Measurements from ENCODE around the gene ARL11.
A peak's percentile ranks its signal among the peaks of the same experiment; 100 is the strongest.

ARL11 gene

DNA sequence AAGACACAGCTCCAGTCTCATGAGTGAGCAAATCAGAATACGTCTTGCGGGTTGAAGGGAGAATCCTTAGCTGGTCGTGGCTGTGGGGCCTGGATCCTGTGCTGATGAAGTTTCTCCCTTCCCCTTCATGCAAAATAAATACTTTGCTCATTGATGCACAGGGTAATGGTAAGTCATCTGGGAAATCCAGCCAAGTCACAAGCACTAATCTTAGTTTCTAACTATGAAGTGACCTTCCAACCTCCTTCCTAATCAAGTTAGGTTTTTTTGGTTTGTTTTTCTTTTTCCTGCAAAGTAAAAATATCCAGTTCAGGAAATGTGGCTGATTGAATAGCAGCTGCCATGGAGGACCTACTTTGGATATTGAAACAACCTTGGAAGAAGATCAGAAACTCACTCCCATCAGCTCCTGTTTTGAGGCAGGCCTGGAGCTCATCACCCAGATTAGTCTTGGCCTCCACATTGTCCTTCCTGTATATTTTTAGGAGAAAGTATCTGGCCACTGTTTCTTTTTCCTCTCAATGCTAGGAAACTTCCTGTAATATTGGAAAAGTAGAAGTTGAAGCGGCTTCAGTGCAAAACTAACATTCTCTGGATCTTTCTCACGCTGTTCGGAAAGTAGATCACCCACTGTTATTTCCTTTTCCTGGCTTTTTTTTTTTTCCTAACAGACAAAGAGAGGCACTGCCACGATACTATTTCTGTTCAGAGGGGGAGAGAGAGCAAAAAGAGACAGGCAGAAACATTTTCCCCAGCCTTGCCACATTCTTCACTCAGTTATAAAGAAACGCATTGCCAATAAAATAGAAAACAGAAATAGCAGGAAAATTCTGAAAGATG, 12.3 kb upstream of the ARL11 start:
- DNase-seq: no peak

DNA sequence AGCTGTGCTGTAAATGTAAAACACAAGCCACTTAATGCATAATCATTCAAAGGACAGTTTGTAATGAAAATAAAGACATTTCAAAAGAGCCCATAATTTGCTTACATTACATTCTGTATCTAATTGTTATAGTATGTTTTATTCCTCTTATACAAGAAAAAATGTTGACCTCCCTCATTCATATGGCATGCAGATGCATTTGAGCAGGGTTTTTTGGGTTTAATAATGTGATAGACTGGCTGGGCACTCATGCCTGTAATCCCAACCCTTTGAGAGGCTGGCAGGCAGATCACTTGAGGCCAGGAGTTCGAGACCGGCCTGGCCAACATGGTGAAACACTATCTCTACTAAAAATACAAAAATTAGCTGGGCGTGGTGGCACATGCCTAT, 11.6 kb upstream of the ARL11 start:
- DNase-seq: no peak

DNA sequence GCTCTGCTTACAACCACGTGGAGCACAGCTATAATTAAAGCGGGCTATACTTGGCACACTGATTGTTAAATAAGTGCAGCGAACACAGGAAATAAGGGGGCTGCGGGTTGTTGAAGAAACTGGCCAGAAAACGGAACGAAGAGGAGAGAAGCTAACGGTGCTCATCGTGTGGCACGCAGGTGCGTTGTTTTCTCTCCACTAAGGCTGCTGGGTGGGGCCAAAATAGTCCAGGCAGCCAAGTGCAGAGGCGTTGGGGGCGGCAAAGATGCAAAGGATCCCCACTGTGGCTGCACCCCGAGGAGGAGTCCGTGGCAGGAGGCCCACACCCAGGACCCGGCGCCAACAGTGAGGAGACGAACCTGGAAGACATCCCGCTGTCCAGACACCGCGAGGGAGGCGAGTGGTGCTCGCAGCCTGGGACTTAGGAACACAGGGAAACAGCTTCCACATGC, 8.1 kb upstream of the ARL11 start:
- DNase-seq: peak; percentile 70

DNA sequence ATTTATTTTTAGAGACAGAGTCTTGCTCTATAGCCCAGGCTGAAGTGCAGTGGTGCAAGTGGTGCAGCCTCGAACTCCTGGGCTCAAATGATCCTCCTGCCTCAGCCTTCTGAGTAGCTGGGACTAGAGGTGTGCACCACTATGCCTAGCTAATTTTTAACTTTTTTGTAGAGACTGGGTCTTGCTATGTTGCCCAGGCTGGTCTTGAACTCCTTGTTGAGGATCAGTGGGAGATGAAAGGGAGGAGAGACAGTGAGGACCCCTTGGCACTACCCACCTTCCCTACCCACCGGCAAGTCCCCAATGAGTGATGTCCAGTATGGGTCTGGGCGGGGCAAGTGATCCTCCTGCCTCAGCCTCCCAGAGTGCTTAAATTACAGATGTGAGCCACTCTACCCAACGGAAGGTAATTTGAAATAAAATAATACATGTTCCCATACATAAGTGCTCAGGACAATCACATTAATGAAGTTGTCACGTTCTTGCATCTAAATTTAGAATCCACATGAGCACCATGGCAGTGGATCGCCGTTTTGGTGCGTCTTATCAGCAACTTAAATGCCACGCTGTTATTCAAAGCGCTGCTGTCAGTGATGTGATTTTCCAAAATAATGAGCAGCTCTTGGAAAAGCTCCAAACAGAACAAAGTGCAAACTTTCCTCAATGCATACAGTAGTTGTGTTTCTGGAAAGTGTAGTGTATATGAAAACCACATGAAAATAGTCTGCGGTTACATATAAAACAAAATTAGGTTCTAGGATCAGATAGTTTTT, 5.9 kb upstream of the ARL11 start:
- DNase-seq: peak; percentile 60

DNA sequence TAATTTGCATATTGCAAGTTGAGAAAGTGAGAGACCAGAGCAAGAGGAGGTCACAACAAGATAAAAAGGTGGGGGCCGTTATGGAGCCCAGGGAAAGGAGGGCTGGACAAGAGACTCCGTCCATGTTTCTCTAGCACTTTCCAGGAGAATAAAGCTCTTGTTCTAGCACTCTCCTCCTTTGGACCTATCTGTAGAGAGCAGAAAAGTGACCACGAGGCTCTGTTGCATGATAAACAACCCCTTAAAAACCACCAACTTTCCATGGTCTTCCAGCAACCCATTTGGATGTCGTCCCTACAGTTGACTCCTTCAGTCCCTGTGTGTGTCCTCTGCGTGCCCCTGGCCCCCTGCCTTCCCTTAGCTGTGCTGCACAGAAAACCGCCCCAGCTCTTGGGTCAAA, 4.1 kb upstream of the ARL11 start:
- peak; percentile 65 for DNase-seq

DNA sequence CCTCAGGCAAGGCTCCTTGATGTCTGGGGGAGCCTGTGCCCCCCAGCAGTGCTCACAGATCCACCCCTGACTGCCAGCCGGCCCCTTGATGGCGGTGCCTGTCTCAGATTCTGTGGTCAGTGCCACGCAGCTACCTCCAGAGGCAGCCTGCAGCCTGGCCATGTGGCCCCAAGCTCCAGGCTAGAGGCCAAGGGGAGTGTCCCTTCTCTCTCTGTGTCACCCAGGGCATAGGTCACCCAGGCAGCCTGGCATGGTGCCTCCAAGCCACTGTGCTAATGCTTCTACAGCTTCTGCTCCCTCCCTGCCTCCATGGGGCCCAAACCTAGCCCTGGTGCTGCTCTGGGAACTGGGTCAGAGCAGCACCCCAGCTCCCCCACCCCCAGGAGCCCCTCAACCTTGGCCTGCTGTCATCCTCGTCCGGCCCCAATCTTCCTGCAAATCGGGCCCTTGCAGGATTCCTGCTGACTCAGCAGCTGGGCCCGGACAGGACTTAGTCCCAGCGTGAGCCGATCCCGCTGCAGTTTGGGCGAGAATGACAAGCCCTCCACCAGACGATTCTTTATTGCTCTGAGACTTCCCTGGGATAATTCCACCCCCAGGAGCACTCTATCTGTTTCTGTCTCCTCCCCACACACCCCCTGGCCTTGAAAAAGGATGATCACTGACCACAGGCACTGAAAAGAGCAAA, 2.8 kb upstream of the ARL11 start:
- no peak for DNase-seq

DNA sequence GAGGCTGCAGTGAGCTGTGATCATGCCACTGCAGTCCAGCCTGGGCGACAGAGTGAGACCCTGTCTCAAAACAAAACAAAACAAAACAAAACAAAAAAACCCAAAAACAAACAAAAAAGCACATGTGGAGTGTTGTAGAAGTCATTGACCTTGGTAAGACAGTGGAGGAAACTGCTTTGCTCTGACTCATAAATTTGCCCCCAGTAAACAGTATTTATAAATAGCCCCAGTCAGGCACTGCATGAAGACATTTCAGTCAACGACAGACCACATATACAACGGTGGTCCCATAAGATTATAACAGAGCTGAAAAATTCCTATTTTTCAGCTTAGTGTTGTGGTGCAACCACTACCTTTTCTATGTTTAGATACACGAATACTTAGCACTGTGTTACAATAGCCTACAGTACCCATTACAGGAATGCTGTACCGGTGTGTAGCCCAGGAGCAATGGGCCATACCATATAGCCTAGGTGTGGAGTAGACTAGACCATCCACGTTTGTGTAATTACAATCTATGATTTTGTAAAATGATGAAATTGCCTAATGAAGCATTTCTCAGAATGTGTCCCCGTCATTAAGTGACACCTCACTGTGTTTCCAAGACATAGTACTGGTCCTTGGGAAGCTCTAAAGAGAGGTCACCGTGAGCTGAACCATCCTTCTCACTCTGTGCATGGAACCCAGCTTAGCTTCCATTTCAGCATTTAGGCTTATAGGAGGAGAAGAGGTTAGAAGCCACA, 1.1 kb downstream of the ARL11 start:
- DNase-seq: no peak

DNA sequence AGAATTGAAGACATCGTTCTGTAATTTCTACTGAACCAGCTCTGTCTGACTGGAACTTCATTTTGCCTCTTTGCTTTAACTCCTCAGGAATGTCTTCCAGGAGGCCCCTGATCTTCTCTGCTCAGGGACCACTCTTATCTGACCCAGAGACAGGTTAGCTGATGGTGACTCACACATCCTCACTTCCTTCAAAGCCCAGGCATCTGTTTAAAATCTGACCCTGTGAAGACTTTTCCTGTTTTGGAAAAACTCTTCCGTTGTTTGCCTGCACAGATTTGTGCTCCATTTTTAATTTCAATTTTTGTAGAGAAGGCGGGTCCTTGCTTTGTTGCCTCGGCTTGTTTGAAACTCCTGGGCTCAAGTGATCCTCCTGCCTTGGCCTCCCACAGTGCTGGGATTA, 1.6 kb downstream of the ARL11 start:
- no peak for DNase-seq

DNA sequence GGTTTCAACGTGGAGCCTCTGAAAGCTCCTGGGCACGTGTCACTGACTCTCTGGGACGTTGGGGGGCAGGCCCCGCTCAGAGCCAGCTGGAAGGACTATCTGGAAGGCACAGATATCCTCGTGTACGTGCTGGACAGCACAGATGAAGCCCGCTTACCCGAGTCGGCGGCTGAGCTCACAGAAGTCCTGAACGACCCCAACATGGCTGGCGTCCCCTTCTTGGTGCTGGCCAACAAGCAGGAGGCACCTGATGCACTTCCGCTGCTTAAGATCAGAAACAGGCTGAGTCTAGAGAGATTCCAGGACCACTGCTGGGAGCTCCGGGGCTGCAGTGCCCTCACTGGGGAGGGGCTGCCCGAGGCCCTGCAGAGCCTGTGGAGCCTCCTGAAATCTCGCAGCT, 2.3 kb downstream of the ARL11 start:
- no peak for DNase-seq

DNA sequence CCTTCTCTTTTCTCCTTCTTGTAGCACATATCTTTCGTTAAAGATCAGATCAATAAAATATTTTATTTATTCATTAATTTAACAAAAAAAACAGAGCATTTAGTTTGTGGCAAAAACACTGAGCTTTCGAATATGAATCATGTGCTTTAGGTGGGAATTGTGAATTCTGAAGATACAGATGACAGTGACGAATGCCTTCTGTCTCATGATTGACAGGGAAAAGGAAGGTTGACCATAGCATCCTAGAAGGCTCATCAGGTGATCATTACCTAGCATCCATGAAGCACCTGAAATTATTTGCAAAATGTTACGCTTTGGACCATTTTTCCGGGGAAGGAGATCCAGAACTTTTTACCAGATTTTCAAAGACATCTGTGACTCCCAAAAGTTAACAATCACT, 3.8 kb downstream of the ARL11 start:
- no peak for DNase-seq

DNA sequence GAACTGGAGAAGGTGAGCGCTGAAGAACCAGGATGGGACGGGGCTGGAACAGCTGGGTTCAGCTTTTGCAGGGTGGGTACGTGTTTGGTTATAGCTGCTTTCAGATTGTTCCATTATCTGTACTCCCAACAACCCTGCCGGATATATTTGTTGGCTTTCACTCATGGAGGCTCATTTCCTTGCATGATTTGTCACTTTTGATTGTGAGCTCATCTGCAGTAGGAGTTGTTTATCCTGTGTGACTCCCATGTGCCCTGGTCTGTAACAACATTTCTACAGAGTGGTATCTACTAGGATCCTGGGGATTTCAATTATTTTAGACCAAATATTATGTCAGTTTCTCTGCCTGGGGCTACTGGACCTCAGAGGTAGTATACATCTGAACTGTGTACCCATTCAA, 5.4 kb downstream of the ARL11 start:
- no peak for DNase-seq

DNA sequence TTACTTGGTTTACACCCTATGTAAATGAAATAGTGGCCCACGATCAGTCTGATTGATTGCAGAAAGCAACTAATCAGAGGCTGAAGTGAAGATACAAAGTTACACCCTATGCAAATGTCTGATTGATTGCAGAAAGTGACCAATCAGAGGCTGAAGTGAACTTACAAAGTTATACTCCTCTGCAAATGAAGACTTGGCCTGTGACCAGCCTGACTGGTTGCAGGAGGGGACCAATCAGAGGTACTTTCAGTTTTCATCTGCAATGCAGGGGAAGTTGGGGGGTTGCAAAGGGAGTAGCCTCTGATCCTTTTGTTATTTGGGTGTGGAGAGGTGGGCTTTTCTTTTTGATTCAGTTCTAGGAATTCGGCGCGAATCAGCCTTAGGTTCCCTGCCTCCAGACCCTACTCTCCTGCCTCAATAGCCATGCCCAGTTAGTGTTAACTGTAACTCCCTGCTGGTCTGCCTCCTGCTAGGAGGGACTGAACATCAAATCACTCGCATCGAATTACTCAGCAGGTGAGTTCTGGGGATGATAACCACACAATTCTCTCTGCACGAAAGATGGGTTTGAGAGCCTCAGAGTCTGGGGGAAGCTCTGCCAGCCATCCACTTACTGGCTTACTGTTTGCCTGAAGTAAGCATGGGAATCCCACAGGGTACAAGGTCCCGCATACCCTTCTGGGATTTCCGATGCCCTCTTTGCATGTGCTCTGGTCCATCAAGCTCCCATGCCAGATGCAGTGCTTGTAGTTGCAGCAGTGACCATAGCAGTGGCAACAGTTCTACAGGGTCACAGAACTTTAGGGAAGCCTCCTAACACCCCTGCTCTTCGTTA, 7.5 kb downstream of the ARL11 start:
- peak; percentile 75 for DNase-seq

DNA sequence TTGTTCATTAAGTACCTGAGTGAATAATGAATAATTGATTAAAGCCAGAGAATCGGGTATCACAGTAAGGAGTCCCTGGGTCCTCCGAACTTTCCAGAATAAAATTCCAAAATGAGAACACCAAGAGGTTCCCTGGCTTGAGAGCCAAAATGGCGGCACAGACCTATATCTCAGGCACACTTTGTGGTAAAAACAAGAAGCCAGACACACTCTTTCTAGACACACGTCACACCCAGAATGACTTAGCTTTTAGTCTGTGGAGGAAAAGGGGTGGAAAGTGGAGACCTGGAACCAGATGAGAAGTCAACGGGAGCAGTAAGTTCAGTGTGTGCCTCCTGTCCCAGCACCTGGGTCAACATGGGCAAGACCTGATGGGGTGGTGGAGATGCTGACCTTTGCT, 8.4 kb downstream of the ARL11 start:
- DNase-seq: no peak

DNA sequence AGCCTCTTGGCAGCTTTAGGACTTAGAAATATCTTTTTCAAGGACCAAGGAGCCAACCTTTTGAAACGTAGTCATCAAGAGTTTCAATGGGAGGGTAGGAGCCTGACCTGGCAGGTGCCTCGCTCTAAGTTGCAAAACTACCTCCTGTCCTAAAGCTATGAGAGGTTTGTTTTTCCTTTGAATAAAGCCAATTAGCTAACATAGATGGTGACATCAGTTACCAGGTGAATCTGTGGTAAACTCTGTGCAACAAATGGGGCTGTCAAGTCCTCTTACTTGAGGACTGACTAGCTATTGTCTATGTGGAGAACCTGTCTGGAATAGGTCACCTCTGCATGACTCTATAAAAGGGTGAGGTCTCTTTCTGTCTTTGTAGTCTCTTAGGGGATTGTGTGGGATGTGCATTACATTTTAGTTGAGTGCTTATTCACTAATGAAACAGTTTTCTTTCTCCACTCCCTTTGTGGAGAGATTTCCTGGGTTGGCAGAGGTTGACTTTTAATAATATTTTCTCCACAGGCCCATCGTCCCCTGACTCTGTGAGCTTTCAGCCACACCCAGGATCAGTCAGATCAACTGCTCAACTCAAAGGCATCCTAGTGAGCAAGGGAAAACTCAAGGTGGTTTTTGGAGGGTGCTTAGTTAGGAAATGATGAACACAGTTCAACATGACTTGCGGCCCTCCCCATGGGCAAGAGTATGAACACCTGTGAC, 9.9 kb downstream of the ARL11 start:
- no peak for DNase-seq

DNA sequence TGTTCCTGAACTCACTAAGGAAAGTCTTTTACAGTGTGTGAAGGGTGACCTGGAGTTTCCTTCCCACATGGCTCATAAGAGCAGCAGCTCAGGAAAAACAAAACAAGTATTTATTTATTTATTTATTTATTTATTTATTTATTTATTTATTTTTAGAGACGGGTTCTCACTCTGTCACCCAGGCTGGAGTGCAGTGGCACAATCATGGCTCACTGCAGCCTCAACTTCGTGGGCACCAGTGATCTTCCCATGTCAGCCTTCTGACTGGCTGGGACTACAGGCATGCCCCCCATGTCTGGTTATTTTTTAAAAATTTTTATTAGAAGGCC, 10.4 kb downstream of the ARL11 start:
- DNase-seq: no peak

DNA sequence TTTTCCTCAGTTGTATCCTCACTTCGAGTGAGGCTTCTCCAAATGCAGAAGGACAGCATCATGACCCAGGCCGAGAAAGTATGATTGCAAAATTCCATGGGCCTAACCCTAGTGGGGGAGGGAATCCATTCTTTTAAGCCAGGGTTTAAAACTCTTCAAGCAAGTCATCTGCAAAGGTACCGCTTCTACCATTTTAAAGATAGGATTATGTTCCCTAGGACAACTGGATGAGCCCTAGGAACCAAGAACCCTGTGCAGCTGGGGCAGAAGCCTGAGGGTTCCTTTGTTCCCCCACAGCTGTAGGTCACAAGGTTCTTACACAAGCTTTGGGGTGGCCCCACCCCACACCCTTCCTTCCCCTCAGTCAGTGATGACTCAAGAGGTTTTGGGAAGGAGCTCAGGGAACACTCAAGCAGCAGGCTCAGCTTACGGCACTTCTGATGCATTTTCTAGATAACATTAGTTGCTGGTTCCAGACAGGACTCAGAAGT, 13.5 kb downstream of the ARL11 start:
- peak; percentile 78 for DNase-seq

DNA sequence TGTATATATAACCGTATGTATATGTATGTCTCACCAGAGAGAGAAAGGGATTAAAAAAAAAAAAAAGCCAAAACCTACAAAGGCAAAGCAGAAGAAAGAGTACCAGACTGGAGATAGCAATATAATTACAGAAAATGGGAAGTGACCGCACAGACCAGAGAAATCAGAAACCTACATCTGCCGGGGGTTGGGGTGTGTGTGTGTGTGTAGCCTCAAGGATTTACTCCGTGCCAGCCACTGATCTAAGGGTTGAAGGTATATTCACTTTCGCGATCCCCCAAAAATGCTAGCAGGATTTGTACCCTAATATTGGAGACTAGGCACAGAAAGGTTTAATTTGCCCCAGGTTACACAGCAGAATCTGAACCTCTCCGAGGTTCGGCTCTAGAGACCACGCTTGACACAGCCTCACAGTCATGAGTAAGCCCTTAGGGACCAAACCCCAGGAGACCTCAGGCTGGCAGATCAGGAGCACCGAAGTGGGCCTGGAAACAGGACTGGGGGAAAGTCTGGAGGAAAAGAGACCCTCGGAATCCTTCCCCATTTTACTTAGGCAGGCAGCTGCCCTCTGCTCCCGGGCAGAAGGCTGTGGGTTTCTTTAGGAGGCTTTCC, 14.8 kb downstream of the ARL11 start:
- DNase-seq: peak; percentile 90

DNA sequence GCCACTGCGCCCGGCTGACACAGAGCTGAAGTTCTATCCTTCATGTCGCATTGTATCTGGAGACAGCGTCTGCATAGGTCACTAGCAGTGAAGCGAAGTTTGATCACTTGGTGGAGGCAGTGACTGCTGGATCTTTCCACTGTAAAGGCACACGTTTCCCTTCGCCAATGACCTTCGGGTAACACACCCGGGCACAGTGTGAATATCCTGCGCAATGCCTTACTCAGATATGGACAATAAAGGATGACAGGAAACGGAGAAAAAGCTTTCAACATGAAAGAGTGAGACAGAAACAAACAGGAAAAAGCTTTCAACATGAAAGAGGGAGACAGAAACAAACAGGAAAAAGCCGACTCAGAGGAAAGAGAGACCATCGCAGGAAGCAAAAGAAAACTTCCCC, 17.1 kb downstream of the ARL11 start:
- no peak for DNase-seq

DNA sequence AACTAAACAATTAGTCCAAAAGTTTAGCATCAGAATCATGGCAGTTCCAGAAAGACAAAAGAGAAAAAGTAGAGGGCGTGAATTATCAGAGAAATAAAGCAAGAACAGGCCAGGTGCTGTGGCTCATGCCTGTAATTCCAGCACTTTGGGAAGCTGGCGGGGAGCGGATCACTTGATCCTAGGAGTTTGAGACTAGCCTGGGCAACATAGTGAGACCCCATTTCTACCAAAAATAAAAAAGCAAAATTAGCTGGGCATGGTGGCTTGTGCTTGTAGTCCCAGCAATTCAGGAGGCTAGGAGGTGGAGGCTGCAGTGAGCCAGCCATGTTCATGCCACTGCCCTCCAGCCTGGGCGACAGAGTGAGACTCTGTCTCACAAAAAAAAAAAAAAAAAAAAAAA, 18.4 kb downstream of the ARL11 start:
- no peak for DNase-seq

DNA sequence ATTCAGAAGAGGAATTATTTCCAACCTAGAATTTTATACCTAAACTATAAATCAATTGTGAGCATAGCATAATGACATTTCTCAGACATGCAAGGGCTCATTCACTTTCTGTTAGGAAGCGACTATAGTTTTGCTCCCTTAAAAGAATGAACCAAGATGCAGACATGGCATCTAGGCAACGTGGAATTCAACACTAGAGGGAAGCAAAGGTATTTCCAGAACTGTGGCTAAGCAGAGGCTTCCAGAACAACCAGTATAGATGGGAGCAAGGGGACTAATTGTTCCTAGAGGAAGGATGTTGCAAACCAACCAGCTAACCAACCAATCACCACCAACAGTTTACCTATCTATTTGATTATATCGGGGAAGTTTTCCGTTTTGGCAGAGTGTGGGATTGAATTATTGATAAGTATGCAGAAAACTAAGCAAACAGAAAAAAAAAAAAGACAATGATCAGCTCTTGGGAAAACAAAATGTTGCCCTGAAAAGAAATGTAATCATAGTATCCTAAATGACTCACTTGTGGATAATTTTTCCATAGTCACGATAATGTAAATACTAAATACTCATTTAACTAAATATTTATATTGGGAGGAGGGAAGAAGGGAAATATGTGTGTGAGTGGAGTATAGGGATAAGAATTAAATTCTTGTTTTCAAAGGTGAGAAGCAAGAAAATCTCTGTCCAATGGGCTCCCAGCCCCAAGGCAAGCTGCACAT, 21.1 kb downstream of the ARL11 start:
- DNase-seq: no peak
